Measurements from ENCODE around the gene CLEC4M.
"Not testable (repeated sequence)": the region's sequence is repeated elsewhere in the genome, so short reads cannot be mapped to it uniquely, and the experiment has no call there.

CLEC4M gene

GRCh38 chr19:7769171-7769570 lies 6.1 kb downstream of the CLEC4M start:
- no peak for DNase-seq (ENCODE audit: low read depth in 2 of 2, low spot score in 1 of 2)

GRCh38 chr19:7771072-7771471 lies 8.0 kb downstream of the CLEC4M start:
- DNase-seq (ENCODE audit: low read depth in 2 of 2, low spot score in 1 of 2), result no peak

GRCh38 chr19:7772752-7773291 lies 9.8 kb downstream of the CLEC4M start:
- DNase-seq (ENCODE audit: low read depth in 2 of 2, low spot score in 1 of 2), result no peak

GRCh38 chr19:7773841-7774240 lies 10.8 kb downstream of the CLEC4M start:
- no peak for DNase-seq (ENCODE audit: low read depth in 2 of 2, low spot score in 1 of 2)

- no peak for DNase-seq (ENCODE audit: low read depth in 2 of 2, low spot score in 1 of 2)
Observed at GRCh38 chr19:7775761-7776160, 12.7 kb downstream of the CLEC4M start.

- no peak for DNase-seq (ENCODE audit: low read depth in 2 of 2, low spot score in 1 of 2)
Observed at GRCh38 chr19:7778081-7778480, 15.0 kb downstream of the CLEC4M start.

- DNase-seq (ENCODE audit: low read depth in 2 of 2, low spot score in 1 of 2), result no peak
Observed at GRCh38 chr19:7779631-7780486, 16.8 kb downstream of the CLEC4M start.

- no peak for DNase-seq (ENCODE audit: low read depth in 2 of 2, low spot score in 1 of 2)
Observed at GRCh38 chr19:7781157-7781556, 18.1 kb downstream of the CLEC4M start.

- DNase-seq (ENCODE audit: low read depth in 2 of 2, low spot score in 1 of 2), result no peak
Observed at GRCh38 chr19:7783991-7784423, 21.0 kb downstream of the CLEC4M start.

GRCh38 chr19:7784856-7785255 lies 21.8 kb downstream of the CLEC4M start:
- DNase-seq (ENCODE audit: low read depth in 2 of 2, low spot score in 1 of 2), result no peak

- no peak for DNase-seq (ENCODE audit: low read depth in 2 of 2, low spot score in 1 of 2)
Observed at GRCh38 chr19:7787141-7787540, 24.1 kb downstream of the CLEC4M start.

- no peak for DNase-seq (ENCODE audit: low read depth in 2 of 2, low spot score in 1 of 2)
Observed at GRCh38 chr19:7787602-7788177, 24.6 kb downstream of the CLEC4M start.

- no peak for DNase-seq (ENCODE audit: low read depth in 2 of 2, low spot score in 1 of 2)
Observed at GRCh38 chr19:7788178-7788932, 25.3 kb downstream of the CLEC4M start.

- no peak for DNase-seq (ENCODE audit: low read depth in 2 of 2, low spot score in 1 of 2)
Observed at GRCh38 chr19:7788933-7789323, 25.9 kb downstream of the CLEC4M start.

GRCh38 chr19:7789447-7789846 lies 26.4 kb downstream of the CLEC4M start:
- DNase-seq (ENCODE audit: low read depth in 2 of 2, low spot score in 1 of 2), result no peak

GRCh38 chr19:7790416-7790815 lies 27.4 kb downstream of the CLEC4M start:
- no peak for DNase-seq (ENCODE audit: low read depth in 2 of 2, low spot score in 1 of 2)

- DNase-seq (ENCODE audit: low read depth in 2 of 2, low spot score in 1 of 2), result no peak
Observed at GRCh38 chr19:7792281-7792680, 29.2 kb downstream of the CLEC4M start.

- not testable (repeated sequence) for DNase-seq (ENCODE audit: low read depth in 2 of 2, low spot score in 1 of 2)
Observed at GRCh38 chr19:7792701-7793100, 29.7 kb downstream of the CLEC4M start.

- no peak for DNase-seq (ENCODE audit: low read depth in 2 of 2, low spot score in 1 of 2)
Observed at GRCh38 chr19:7793493-7793892, 30.4 kb downstream of the CLEC4M start.

GRCh38 chr19:7795555-7796161 lies 32.6 kb downstream of the CLEC4M start:
- no peak for DNase-seq (ENCODE audit: low read depth in 2 of 2, low spot score in 1 of 2)

- peak in 1 of 2 donors; percentile 59 for DNase-seq (ENCODE audit: low read depth in 2 of 2, low spot score in 1 of 2)
Observed at GRCh38 chr19:7799640-7800355, 36.8 kb downstream of the CLEC4M start.
